ENCODE results near the gene FBXO24.

DNA sequence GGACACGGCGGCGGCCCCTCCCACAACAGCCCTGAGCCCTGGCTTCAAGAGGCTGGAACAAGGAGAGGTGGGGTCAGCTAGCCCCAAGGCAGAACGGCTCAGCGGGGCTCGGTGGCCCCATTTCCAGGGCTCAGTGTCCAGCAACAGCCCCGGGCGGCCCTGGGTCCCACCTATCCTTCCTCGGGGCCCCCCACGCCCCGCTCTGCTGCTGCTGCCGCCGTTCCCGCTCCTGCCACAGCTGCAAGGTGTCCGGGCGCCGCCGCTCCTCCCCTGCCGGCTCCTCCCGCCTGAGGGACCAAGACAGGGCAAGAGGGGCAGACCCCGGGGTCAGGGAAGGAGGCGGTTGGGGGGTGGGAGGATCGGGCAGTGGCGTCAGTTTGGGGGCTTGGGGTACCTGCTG is 9.0 kb upstream of the FBXO24 start:
- TF ChIP-seq, protein P1, sequence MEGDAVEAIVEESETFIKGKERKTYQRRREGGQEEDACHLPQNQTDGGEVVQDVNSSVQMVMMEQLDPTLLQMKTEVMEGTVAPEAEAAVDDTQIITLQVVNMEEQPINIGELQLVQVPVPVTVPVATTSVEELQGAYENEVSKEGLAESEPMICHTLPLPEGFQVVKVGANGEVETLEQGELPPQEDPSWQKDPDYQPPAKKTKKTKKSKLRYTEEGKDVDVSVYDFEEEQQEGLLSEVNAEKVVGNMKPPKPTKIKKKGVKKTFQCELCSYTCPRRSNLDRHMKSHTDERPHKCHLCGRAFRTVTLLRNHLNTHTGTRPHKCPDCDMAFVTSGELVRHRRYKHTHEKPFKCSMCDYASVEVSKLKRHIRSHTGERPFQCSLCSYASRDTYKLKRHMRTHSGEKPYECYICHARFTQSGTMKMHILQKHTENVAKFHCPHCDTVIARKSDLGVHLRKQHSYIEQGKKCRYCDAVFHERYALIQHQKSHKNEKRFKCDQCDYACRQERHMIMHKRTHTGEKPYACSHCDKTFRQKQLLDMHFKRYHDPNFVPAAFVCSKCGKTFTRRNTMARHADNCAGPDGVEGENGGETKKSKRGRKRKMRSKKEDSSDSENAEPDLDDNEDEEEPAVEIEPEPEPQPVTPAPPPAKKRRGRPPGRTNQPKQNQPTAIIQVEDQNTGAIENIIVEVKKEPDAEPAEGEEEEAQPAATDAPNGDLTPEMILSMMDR (IDR thresholded peaks at IDR 0.05), result no peak
- TF ChIP-seq POLR2A (IDR thresholded peaks at IDR 0.05), result no peak

Data from stomach (tissue), 4 donors.